ENCODE measurements around the gene CCSER1. TPM values are rescaled to one million over a fixed set of nuclear protein-coding genes. Genes with fewer than 3 reads are reported as not detected.

CCSER1 gene
- total RNA-seq, 1 donor from 2014 or later: 8.4 TPM

DNA sequence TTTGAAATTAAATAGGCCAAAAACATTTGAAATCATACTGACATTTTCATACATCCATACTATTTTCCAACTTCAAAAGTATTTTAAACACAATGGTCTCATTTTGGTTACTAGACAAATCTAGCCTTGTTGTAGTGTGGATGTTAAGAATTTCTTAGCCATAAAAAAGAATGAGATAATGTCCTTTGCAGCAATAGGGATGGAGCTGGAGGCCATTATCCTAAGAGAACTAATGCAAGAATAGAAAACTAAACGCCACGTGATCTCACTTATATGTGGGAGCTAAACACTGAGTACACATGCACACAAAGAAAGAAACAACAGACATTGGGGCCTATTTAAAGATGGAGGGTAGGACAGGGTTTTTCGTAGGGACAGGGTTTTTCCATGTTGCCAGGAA is 153.8 kb downstream of the CCSER1 start:
- Histone ChIP-seq H3K27ac (no peak overlapping the region), H3K36me3 (no peaks in the 10 kb centered on the region), H3K4me1 (no peaks in the 10 kb centered on the region), H3K27me3 (ENCODE audit: low read depth) (no peaks in the 10 kb centered on the region), H3K9me3 (no peaks in the 10 kb centered on the region), H3K4me3 (no peak overlapping the region)
- ATAC-seq (no peak), DNase-seq (no peak)
- TF ChIP-seq CTCF (IDR thresholded peaks at IDR 0.05): no peak
- intact Hi-C loops (cut with DNase I): no loop called here

GRCh38 chr4:90281541-90282355 is 154.6 kb downstream of the CCSER1 start:
- intact Hi-C loops (cut with DNase I): no loop called here
- H3K4me3 ChIP-seq: no peak overlapping the region
- no peak overlapping the region for H3K27ac ChIP-seq
- no peaks in the 10 kb centered on the region for H3K27me3 ChIP-seq (ENCODE audit: low read depth)
- TF ChIP-seq CTCF (IDR thresholded peaks at IDR 0.05): no peak
- ATAC-seq (no peak), DNase-seq (no peak)
- H3K9me3 ChIP-seq: no peaks in the 10 kb centered on the region
- no peaks in the 10 kb centered on the region for H3K4me1 ChIP-seq
- H3K36me3 ChIP-seq: no peaks in the 10 kb centered on the region

GRCh38 chr4:90290345-90290744 is 163.2 kb downstream of the CCSER1 start:
- no peaks in the 10 kb centered on the region for H3K27me3 ChIP-seq (ENCODE audit: low read depth)
- DNase-seq (no peak), ATAC-seq (no peak)
- no peak overlapping the region for H3K27ac ChIP-seq
- no peaks in the 10 kb centered on the region for H3K9me3 ChIP-seq
- intact Hi-C loops (cut with DNase I): no loop called here
- no peak overlapping the region for H3K4me3 ChIP-seq
- no peaks in the 10 kb centered on the region for H3K36me3 ChIP-seq
- no peaks in the 10 kb centered on the region for H3K4me1 ChIP-seq
- TF ChIP-seq CTCF (IDR thresholded peaks at IDR 0.05): no peak

DNA sequence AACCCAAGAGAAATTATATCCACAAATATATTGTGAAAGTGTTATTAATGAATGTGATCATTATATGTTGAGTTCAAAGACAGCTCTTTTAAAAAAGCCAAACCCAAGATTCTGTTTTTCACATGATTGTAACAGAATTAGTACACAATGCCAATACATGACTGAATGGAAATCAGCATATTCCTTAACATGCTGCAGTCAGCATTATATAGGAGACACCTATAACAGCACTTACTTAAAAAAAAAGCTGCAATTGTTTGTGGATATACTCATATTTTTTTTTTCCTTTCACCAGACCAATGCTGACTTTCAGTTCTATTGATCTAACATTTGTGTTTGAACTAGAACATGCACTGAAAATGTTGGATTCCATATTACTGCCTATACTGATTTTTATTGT is 165.2 kb downstream of the CCSER1 start:
- H3K36me3 ChIP-seq: no peaks in the 10 kb centered on the region
- H3K9me3 ChIP-seq: no peaks in the 10 kb centered on the region
- no peaks in the 10 kb centered on the region for H3K27me3 ChIP-seq (ENCODE audit: low read depth)
- no peak for ATAC-seq
- no peaks in the 10 kb centered on the region for H3K4me1 ChIP-seq
- no peak for TF ChIP-seq CTCF (IDR thresholded peaks at IDR 0.05)
- no peak overlapping the region for H3K4me3 ChIP-seq
- DNase-seq: no peak
- intact Hi-C loops (cut with DNase I): no loop called here
- H3K27ac ChIP-seq: no peak overlapping the region

- intact Hi-C loops (cut with DNase I): no loop called here
- DNase-seq: no peak
- TF ChIP-seq CTCF (IDR thresholded peaks at IDR 0.05): peak; percentile 45
Measured at GRCh38 chr4:90293320-90293719, 166.1 kb downstream of the CCSER1 start.

More at GRCh38 chr4:90293320-90293719, 166.1 kb downstream of the CCSER1 start:
- Histone ChIP-seq H3K4me1 (no peaks in the 10 kb centered on the region), H3K9me3 (no peaks in the 10 kb centered on the region), H3K27ac (no peak overlapping the region), H3K36me3 (no peaks in the 10 kb centered on the region), H3K27me3 (ENCODE audit: low read depth) (no peaks in the 10 kb centered on the region), H3K4me3 (no peak overlapping the region)
- ATAC-seq: no peak
